EL (cell line): ENCODE measurements around the gene RASAL3.

Experiments
- DNase-seq: peaks from one replicate; pipeline ENCODE4 v3.0.0-alpha.2; 2016

Gene RASAL3

GRCh38 chr19:15471639-15472101 lies 7.3 kb upstream of the RASAL3 start:
- DNase-seq: no peak

- no peak for DNase-seq
Measured at GRCh38 chr19:15469513-15470297, 5.4 kb upstream of the RASAL3 start.

GRCh38 chr19:15468675-15469512 lies 4.5 kb upstream of the RASAL3 start:
- DNase-seq: no peak

GRCh38 chr19:15467734-15468214 lies 3.4 kb upstream of the RASAL3 start:
- DNase-seq: no peak

GRCh38 chr19:15466851-15467733 lies 2.7 kb upstream of the RASAL3 start:
- peak; percentile 43 for DNase-seq

GRCh38 chr19:15463861-15464371 lies 428 bp downstream of the RASAL3 start:
- no peak for DNase-seq

- DNase-seq: no peak
Measured at GRCh38 chr19:15461694-15462093, 2.6 kb downstream of the RASAL3 start.

GRCh38 chr19:15457701-15458484 lies 6.5 kb downstream of the RASAL3 start:
- DNase-seq: no peak

GRCh38 chr19:15456871-15457700 lies 7.3 kb downstream of the RASAL3 start:
- no peak for DNase-seq

- no peak for DNase-seq
Measured at GRCh38 chr19:15456441-15456840, 7.9 kb downstream of the RASAL3 start.

GRCh38 chr19:15455996-15456395 lies 8.3 kb downstream of the RASAL3 start:
- no peak for DNase-seq

- DNase-seq: no peak
Measured at GRCh38 chr19:15453906-15454860, 10.2 kb downstream of the RASAL3 start.

- no peak for DNase-seq
Measured at GRCh38 chr19:15453091-15453578, 11.2 kb downstream of the RASAL3 start.

- peak; percentile 59 for DNase-seq
Measured at GRCh38 chr19:15452111-15453047, 12.0 kb downstream of the RASAL3 start.

- no peak for DNase-seq
Measured at GRCh38 chr19:15450528-15450890, 13.8 kb downstream of the RASAL3 start.

GRCh38 chr19:15449620-15450527 lies 14.5 kb downstream of the RASAL3 start, which contains the start of gene WIZ:
Gene WIZ, minus strand, starts transcription at chr19:15449956. Its CDS starts 1,649 bp downstream, at chr19:15448307.
- DNase-seq: peak; percentile 76
